GM21423 (cell line): ENCODE results near the gene LALBA.
"Not testable (repeated sequence)": the region's sequence is repeated elsewhere in the genome, so short reads cannot be mapped to it uniquely, and the experiment has no call there.

Experiments used
- ATAC-seq: cut with Tn5 transposase; IDR thresholded peaks from one replicate; pipeline ENCODE4 v1.9.1; 2021; ENCODE audit warnings: mild to moderate bottlenecking, moderate library complexity; ENCODE audit not compliant: unreplicated experiment

LALBA gene

DNA sequence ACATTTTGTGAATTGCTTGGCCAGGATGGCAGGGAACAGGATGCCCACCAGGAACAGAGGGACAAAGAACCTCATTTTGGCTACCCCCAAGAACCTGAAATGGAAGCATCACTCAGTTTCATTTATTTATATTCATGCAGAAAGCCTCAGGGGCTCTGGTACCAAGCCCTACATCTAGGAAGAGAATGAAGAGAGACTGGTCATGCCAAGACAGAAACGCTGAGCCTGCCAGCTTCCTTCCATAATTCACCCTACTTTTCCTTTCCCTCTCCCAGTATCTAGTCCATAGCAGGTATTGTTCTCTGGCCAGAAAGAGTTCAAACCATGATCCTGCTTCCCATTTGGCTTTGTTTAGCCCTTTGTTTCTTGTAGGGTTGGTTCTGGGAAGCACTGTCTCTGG, at the start of gene LALBA:
LALBA (minus strand) TSS at position 101 of the 400 bp plus-strand sequence; CDS start at position 75, 26 bp downstream.
- ATAC-seq = no peak

GRCh38 chr12:48618541-48618940, 48.7 kb upstream of the LALBA start:
- ATAC-seq = no peak

DNA sequence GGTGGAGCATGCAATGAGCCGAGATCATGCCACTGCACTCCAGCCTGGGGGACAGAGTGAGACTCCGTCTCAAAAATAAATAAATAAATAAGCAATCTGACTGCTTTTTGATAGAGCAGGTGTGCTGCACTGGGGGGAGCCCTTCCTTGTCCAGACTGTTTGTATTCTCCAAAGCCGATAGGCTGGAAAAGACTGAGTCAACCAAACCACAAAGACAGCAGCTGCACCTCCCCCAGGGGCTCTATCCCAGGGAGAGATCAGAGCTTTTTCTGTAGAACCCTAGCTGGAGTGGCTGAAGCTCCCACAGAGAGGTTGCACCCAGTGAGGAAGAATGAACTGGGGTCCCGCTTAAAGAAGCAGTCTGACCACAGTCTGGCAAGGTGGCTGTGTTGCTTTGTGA, 45.8 kb upstream of the LALBA start:
- ATAC-seq = no peak

- no peak for ATAC-seq
Observed at GRCh38 chr12:48613321-48613720, 43.5 kb upstream of the LALBA start.

- no peak for ATAC-seq
Observed at GRCh38 chr12:48602192-48602989, 32.5 kb upstream of the LALBA start.

DNA sequence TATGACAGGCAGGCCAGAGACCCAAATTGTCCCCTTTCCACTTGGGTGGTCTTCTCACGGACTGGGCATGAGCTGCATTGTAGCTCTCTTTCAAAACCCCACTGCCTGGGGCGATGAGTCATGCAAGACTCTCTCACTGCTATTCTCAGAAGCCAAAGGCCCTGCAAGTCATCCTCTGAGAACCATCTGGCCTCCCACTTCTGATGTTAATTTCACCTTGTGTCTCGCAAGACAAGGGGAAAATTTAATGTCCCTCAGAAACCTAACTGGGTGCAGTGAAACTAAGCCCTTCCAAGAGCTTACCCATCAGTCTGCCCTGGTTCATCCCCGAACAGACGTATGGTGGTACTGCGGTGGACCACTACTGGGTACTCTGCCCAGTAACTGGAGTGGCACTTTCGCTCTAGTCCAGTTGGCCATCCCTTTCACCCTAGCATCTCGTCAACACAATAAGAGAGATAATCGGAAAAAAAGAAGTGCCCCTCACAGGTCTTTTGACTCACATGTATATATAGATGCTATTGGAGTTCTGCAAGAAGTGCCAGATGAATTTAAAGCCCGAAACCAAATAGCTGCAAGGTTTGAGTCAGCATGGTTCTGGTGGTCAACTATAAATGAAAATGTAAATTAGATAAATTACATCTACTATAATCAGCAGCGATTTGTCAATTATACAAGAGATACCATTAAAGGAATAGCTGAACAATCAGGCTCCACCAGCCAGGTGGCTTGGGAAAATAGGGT, 31.3 kb upstream of the LALBA start:
- peak; percentile 63 for ATAC-seq

DNA sequence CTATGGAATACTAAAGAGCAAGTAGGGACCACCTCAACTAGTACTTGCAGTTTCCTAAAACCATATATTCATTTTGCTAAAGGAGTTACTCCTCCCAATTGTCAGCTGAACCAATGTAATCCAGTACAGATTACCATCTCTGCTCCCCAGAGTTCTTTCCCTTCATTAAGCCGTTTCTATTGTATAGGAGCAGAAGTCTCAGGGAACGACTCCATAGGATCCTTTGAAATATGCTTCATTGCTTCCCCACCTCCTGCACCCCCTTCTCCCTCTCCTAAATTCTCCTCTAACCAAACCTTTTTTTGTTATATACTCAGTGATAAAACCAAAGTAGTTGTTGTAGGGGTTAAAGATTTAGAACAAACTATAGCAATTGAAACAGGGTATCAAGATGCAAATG, 30.7 kb upstream of the LALBA start:
- ATAC-seq = no peak

DNA sequence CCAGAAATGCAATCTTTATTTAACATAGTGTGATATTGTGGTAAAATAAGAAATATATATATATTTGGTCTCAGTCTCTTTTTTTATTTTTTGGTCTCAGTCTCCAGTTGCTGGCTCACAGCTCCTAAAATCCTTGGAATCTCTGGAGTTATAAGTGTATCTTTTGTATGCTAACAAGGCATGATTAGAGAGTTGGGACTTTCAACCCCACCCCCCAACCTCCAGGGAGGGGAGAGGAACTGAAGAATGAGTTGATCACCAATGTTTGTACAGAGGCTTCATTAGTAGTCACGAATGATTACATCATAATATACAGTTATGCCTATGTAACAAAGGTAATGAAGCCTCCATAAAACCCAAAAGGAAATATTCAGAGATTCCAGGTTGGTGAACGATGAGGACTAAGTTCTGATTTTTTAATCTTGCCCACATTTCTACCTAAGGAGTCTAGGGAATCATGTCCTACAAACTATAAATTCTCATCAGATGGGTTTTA, 22.8 kb upstream of the LALBA start:
- ATAC-seq = no peak

DNA sequence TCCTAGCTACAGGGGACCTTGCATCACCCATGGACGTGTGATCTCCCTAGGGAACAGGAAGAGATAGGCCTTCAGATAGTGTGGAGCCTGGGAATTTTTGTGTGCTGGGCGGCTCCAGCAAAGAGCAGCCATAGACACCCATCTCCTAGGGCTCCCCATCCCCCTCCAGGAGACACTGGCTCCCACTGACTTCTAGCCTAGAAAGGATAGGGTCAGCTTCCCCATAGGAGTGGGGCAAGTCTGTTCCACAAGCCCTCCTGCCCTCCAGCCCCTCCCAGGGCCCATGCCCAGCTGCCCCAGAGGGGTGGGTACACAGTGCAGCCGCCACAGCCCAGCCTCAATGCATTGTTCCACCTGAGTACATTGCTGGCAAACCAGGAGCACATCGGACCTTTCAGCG, 16.5 kb upstream of the LALBA start:
- no peak for ATAC-seq

DNA sequence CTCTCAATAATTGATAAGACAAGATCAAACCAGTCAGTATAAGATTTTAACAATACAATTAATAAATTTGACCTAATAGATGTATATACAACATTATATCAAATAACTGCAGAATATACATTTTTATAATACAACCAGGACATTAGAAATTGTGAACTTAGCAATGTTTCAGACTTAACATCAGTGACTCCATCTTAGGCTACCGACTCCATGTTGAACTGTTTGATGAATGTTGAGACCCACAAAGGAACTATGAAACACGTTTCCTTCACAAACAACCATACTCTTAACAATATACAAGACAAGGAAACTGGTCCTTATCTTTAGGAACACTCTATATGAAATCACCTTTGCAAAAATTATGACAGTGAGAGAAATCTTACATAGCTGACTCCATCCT, 13.9 kb upstream of the LALBA start:
- no peak for ATAC-seq

GRCh38 chr12:48580831-48581230, 11.0 kb upstream of the LALBA start:
- no peak for ATAC-seq

DNA sequence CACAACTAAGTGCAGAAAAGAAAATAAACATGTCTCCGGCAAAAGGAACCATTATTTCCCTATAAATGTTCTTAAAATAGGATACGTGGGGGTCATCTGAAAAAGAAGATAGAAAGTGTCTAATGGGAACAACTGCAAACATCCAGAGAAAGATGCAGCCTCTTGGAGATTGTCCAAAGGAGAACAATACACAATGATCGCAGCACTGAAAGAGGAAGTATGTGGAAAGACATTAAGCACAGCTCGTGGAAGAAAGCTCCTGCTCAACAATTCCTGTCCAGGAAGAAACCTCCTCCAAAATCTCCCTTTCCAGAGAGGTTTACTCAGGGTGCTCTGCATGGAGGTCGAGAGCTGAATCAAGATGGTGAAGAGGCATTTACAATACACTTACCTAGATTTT, 2.5 kb upstream of the LALBA start:
- no peak for ATAC-seq

- no peak for ATAC-seq
Observed at GRCh38 chr12:48567731-48568130, 2.1 kb downstream of the LALBA start.

DNA sequence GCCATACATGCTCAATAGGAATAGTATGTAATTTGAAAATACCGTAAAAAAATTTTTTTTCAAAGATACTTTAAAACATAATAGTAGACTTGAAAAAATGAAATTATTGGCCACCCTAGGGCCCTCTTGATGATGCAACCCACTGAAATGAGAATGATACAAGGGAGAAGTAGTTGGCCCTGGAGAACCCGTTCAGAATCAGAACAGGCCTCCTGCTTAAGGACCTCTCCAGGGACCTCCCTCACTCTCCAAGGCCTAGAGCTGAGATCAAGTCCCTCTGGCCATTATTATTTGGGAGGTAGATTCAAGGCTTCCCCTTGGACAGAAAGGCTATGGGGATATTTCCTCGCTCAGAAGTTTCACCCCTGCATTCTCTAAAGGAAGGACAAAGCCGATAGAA, 11.9 kb downstream of the LALBA start:
- no peak for ATAC-seq

- ATAC-seq = no peak
Observed at GRCh38 chr12:48556631-48557030, 13.2 kb downstream of the LALBA start.

DNA sequence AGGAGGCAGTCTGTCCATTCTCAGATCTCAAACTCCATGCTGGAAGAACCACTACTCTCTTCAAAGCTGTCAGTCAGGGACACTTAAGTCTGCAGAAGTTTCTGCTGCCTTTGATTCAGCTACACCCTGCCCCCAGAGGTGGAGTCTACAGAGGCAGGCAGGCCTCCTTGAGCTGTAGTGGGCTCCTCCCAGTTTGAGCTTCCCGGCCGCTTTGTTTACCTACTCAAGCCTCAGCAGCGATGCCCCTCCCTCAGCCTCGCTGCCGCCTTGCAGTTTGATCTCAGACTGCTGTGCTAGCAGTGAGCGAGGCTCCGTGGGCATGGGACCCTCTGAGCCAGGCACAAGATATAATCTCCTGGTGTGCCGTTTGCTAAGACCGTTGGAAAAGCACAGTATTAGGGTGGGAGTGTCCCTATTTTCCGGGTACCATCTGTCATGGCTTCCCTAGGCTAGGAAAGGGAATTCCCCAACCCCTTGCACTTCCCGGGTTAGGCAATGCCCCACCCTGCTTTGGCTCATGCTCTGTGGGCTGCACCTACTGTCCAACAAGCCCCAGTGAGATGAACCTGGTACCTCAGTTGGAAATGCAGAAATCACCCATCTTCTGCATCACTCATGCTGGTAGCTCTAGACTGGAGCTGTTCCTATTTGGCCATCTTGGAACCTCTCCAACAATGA, 16.0 kb downstream of the LALBA start:
- not testable (repeated sequence) for ATAC-seq

DNA sequence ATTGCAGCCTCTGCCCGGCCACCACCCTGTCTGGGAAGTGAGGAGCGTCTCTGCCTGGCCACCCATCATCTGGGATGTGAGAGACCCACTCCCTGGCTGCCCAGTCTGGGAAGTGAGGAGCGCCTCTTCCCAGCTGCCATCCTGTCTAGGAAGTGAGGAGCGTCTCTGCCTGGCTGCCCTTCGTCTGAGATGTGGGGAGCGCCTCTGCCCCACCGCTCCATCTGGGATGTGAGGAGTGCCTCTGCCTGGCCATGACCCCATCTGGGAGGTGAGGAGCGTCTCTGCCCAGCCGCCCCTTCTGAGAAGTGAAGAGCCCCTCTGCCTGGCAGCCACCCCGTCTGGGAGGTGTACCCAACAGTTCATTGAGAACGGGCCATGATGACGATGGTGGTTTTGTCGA, 18.2 kb downstream of the LALBA start:
- not testable (repeated sequence) for ATAC-seq

- not testable (repeated sequence) for ATAC-seq
Observed at GRCh38 chr12:48547012-48547411, 22.8 kb downstream of the LALBA start.

GRCh38 chr12:48545833-48546469, 23.9 kb downstream of the LALBA start:
- no peak for ATAC-seq

DNA sequence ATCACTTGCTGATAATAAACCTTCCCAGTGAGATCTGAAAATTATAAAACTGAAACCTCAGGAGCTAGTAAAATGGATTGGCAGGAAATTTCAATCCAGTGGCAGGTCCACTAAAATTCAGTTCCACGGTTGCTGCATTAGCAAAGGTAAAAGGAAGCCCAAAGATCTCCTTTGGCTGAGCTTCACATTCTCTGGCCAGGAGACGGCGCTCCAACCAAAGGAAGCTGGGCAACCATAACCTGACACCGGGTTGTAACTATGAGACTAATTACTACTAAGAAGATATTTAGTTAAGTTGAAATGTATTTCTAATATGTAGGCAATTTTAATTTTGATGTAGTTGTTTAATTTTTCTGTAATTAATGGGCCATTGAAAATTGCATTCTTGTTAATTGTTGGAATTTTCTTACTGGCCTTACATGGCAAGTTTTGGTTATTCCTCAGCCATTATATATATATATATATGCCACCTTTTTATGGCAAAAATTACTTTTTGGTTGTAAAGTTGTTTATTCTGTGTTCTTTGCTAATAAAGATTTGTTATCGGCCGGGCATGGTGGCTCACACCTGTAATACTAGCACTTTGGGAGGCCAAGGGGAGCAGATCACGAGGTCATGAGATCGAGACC, 27.4 kb downstream of the LALBA start:
- ATAC-seq = no peak

DNA sequence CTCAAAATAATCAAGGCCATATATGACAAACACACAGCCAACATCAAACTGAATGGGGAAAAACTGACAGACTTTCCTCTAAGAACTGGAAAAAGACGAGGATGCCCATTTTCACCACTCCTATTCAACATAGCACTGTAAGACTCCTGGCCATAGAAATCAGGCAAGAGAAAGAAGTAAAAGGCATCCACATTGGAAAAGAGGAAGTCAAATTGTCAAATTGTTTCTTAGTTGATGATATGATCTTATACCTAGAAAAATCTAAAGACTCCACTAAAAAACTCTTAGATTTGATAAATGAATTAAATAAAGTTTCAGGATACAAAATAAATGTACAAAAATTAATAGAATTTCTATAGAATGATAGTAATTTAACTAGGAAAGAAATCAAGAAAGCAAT, 33.2 kb downstream of the LALBA start:
- no peak for ATAC-seq
